GM19023 (cell line): Measurements from ENCODE around the gene THAP3.
"Not testable (repeated sequence)": the region's sequence is repeated elsewhere in the genome, so short reads cannot be mapped to it uniquely, and the experiment has no call there.

Experiments used
- ATAC-seq: cut with Tn5 transposase; IDR thresholded peaks from one replicate; pipeline ENCODE4 v1.9.1; 2021; ENCODE audit warnings: mild to moderate bottlenecking, moderate library complexity; ENCODE audit not compliant: unreplicated experiment

THAP3 gene

GRCh38 chr1:6632588-6633514 lies 8.2 kb downstream of the THAP3 start:
- no peak for ATAC-seq

GRCh38 chr1:6634371-6635052 lies 9.8 kb downstream of the THAP3 start:
- ATAC-seq, result no peak

DNA sequence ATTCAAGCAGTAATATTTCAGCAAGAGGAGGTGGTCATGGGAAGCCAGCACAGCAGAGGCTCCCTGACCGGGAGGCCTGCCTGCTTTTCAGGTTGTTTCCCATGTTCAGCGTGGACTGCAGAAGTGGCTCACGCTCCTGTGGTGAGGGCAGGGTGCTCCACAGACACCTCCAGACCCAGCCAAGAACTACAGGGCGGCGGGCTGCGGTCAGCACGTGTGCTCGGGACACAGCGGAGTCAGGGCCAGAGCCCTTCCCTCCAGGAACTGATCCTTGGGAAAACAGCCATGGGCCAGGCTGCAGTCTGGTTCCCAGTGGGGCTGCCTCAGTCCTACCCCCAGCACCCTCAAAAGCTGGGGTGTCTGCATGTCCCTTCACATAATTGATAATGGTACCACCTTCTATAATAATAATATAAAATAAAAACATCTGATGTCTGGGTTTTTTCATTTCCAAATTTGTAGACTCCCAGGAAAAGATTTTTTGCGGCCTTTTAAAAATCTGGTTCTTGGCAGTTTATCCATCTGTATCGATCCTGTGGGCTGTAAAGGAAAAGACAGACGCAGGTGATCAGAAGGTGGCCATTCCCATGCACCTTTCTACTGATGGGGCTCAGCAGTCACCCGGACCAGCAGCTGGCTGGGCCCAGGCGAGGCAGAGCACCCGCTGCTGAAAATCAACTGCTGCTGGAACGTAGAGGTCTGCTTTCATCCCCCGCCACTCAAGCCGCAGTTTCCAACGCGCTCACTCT lies 10.7 kb downstream of the THAP3 start:
- ATAC-seq, result no peak

DNA sequence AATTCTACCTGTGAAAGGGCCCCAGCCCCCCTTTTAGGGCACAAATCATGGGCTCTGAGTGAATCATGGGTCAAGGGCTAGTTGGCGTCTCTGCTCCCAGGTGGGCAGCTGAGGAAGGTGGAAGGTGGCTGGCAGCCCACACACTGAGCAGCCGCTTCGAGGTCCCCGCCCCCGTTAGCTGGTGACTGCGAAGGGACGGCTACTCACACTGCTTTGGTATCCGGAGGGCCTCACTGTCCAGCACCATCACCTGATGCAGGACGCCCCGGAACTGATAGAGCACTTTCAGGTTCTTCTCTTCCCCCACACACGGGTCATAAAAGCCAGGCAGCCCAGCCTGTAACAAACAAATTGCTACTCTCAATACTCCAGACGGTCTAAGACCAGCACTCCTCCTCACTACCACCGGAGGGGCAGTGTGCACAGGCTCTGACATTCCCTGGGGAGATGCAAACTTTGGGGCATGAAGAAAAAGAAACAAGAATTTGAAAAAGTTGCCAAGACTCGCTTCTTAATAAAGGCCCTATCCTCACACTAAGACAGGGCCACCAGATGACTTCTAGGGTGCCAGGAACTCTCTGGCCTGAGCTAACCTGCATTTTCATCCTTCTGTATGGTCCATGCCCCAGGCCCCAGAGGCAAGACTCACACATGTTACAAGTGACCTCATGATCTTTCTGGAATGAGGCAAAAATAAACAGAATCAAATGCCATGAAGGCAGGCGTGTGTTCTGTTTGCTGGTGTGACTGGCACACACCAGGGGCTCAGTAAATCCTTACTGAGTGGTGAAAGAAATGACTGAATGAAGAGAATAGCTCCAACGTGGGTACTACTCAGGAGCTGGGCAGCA lies 11.5 kb downstream of the THAP3 start:
- no peak for ATAC-seq

DNA sequence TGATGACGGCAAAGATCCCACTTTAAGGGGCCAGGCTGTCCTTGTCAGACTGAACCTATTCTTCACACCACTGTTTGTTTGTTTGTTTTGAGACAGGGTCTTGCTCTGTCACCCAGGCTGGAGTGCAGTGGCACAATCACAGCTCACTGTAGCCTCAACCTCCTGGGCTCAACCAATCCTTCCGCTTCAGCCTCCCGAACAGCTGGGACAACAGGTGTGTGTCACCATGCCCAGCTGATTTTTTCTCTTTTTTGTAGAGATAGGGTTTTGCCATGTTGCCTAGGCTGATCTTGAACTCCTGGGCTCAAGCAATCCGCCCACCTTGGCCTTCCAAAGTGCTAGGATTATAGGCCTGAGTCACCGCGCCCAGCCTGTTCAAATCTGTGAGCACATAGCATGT lies 12.1 kb downstream of the THAP3 start:
- ATAC-seq, result not testable (repeated sequence)

- no peak for ATAC-seq
Measured at GRCh38 chr1:6637770-6638169, 13.1 kb downstream of the THAP3 start.

DNA sequence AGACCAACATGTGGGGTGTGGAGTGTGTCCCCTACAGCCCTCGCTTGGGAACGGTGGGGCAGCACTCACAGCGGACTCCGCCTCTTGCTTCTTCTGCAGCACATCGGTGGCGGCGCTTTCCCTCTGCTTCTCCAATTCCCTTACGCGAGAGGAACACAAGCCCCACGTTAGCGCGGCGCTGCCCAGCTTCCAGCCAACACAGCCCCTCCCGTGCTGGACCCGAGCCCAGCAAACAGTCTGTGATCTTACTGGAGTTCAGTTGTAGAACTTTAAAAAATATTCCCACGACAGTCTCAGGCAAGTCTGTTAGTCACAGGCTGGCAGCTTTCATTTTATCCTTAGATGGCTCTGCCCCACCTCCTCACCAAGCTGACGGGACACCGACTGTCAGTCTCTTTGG lies 13.6 kb downstream of the THAP3 start:
- no peak for ATAC-seq

- not testable (repeated sequence) for ATAC-seq
Measured at GRCh38 chr1:6640867-6641266, 16.2 kb downstream of the THAP3 start.

- no peak for ATAC-seq
Measured at GRCh38 chr1:6645018-6645417, 20.4 kb downstream of the THAP3 start.

- ATAC-seq, result no peak
Measured at GRCh38 chr1:6646499-6647148, 22.0 kb downstream of the THAP3 start.

GRCh38 chr1:6648556-6648955 lies 23.9 kb downstream of the THAP3 start:
- ATAC-seq, result no peak

GRCh38 chr1:6651909-6652308 lies 27.2 kb downstream of the THAP3 start:
- no peak for ATAC-seq

DNA sequence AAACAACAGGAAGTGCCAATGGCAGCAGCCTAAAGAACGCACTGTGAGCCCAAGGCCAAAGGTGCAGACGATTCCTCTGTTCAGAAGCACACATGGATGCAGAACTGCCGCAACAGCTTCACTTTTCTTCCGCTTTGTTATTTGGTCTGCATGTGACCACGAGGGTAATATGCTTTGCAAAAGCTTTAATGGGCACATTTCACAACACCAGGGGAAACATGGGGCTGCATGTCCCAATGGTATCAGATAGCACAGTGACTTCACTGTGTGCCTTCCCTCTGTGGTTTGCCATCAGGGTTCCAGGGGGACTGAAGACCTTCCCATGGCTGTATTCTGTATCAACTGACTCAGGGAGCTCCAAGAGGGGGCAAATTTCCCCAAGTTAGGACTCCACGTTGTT lies 28.3 kb downstream of the THAP3 start:
- ATAC-seq, result no peak

- no peak for ATAC-seq
Measured at GRCh38 chr1:6653436-6654290, 29.0 kb downstream of the THAP3 start.

- ATAC-seq, result no peak
Measured at GRCh38 chr1:6657138-6657537, 32.5 kb downstream of the THAP3 start.

GRCh38 chr1:6658359-6659060 lies 33.8 kb downstream of the THAP3 start:
- no peak for ATAC-seq

GRCh38 chr1:6660415-6661049 lies 35.9 kb downstream of the THAP3 start:
- no peak for ATAC-seq

GRCh38 chr1:6662468-6662867 lies 37.8 kb downstream of the THAP3 start:
- not testable (repeated sequence) for ATAC-seq
